GM10248 (cell line): ENCODE data around the gene WSCD1.

Experiments used
- CTCF ChIA-PET: fragments of 300-600 bp; sonication (Branson Sonifier 250); formaldehyde crosslinking; extraction: SDS; loops from one replicate; lab custom pipeline; 2021; ENCODE audit warnings: antibody characterized with exemption; lab: Yijun Ruan, JAX
- POLR2A ChIA-PET: fragments of 350-650 bp; sonication (Branson Sonifier 250); formaldehyde crosslinking; extraction: SDS; loops from one replicate; lab custom pipeline; 2020; ENCODE audit warnings: antibody characterized with exemption; lab: Yijun Ruan, JAX
- DNase-seq: peaks from one replicate; pipeline ENCODE4 v3.0.0; 2012; ENCODE audit errors: extremely low spot score
- CTCF ChIP-seq: IDR thresholded peaks from 2 replicates; pipeline ENCODE4 v1.5.1; 2012; ENCODE audit warnings: mild to moderate bottlenecking, low read depth; ENCODE audit errors: extremely low read depth, missing control alignments, control extremely low read depth

The WSCD1 gene

DNA sequence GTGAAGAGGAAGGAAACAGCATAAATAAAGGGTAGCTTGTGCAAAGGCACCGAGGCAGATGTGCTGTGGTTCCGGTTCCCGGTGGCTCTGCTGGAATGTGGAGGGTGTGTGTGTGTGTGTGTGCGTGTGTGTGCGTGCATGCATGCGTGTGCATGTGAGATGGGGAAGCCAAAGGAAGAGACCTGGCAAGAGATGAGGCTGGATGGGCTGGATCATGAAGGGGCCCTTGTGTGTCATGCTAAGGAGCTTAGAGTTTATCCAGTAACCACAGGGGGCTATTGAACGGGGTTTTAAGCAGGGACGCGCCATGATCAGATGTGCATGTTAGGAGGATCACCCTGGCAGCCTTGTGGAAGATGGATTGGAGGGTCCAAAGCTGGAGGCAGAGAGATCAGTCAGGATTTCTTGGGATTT is 8.3 kb downstream of the WSCD1 start:
- no peak for TF ChIP-seq CTCF
- CTCF ChIA-PET: no interaction called here
- DNase-seq: no peak
- POLR2A ChIA-PET: no interaction called here

GRCh38 chr17:6079155-6079888 is 9.1 kb downstream of the WSCD1 start:
- POLR2A ChIA-PET: no interaction called here
- CTCF ChIA-PET: interaction anchor here (1.4 to 2.0 kb wide), 2 partner anchors 10 kb away, joined by 5 to 8 read pairs; no protein-coding TSS in a partner anchor
- no peak for DNase-seq
- TF ChIP-seq CTCF: no peak

DNA sequence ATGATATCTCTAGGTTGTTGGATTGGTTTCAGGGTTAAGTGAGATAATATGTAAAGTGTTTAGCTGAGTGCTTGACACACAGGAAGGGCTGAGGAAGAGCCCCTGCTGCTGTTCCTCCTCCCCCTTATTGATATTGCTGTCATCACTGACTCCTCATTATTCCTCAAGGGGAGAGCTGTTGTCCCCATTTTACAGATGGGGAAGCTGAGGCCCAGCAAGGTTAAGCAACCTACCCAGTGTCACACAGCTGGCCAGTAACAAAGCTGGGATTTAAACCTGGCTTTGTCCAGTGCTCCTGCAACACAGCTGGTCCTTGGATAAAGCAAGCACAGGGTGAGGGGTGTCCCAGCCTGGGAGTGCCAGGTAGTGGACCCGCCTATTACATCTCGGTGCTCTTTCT is 9.8 kb downstream of the WSCD1 start:
- ChIA-PET CTCF (interaction anchor here (1.4 to 2.0 kb wide), 2 partner anchors 10 to 11 kb away, joined by 5 to 8 read pairs; no protein-coding TSS in a partner anchor), POLR2A (no interaction called here)
- no peak for DNase-seq
- no peak for TF ChIP-seq CTCF

GRCh38 chr17:6080711-6081430 is 10.7 kb downstream of the WSCD1 start:
- ChIA-PET POLR2A (no interaction called here), CTCF (interaction anchor here (2.0 kb wide), 1 partner anchor 9 kb away, joined by 8 read pairs; no protein-coding TSS in a partner anchor)
- no peak for TF ChIP-seq CTCF
- no peak for DNase-seq

- no peak for DNase-seq
- ChIA-PET POLR2A (no interaction called here), CTCF (interaction anchor here (0.9 kb wide), 1 partner anchor 19 kb away, joined by 4 read pairs; no protein-coding TSS in a partner anchor)
- no peak for TF ChIP-seq CTCF
These were observed 12.2 kb downstream of the WSCD1 start for GRCh38 chr17:6082335-6082734.

- no peak for DNase-seq
- POLR2A ChIA-PET: no interaction called here
- CTCF ChIA-PET: interaction anchor here (1.0 kb wide), 1 partner anchor 352 kb away, joined by 3 read pairs; no protein-coding TSS in a partner anchor
- TF ChIP-seq CTCF: no peak
These were observed 14.4 kb downstream of the WSCD1 start for GRCh38 chr17:6084311-6085161.
